ENCODE data around the gene TTC34. TPM values are rescaled to one million over a fixed set of nuclear protein-coding genes. Genes with fewer than 3 reads are reported as not detected.

The TTC34 gene
- polyA plus RNA-seq, 3 donors: 0.03 to 1.00 TPM; not detected in 1

GRCh38 chr1:2834146-2834475 lies 32.6 kb upstream of the TTC34 start:
- TF ChIP-seq CTCF (IDR thresholded peaks at IDR 0.05): no peak

GRCh38 chr1:2833454-2834145 lies 32.1 kb upstream of the TTC34 start:
- Histone ChIP-seq H3K27ac (ENCODE audit: low read depth in 1 of 2, low read length in 2 of 2) (no peak overlapping the region), H3K9me3 (replicated peaks in 1 of 2; ENCODE audit: control insufficient read depth in 1 of 2, insufficient read depth in 1 of 2, low read length in 2 of 2) (peaks cover 0 to 5% of the 10 kb centered on the region in 2 donors), H3K27me3 (ENCODE audit: control insufficient read depth in 2 of 2, insufficient read depth in 2 of 2, low read length in 2 of 2) (no peaks in the 10 kb centered on the region), H3K4me1 (ENCODE audit: control insufficient read depth in 1 of 2, insufficient read depth in 2 of 2, low read length in 2 of 2) (no peaks in the 10 kb centered on the region), H3K79me2 (ENCODE audit: insufficient read depth, low read length) (no peaks in the 10 kb centered on the region), H3K4me2 (replicated peaks; ENCODE audit: extremely low read depth, low read length, poor library complexity, severe bottlenecking) (no peak overlapping the region), H3K4me3 (replicated peaks in 1 of 3; ENCODE audit: low read depth in 2 of 3, low read length in 3 of 3) (no peak overlapping the region), H2AFZ (ENCODE audit: insufficient read depth, low read depth, low read length, poor library complexity, severe bottlenecking) (no peak overlapping the region), H3K9ac (ENCODE audit: insufficient read depth, low read length, poor library complexity, severe bottlenecking) (no peak overlapping the region), H3K36me3 (replicated peaks in 1 of 2; ENCODE audit: control insufficient read depth in 1 of 2, insufficient read depth in 2 of 2, low read length in 2 of 2) (no peaks in the 10 kb centered on the region), H4K20me1 (ENCODE audit: insufficient read depth, low read length) (no peaks in the 10 kb centered on the region)
- Mint-ChIP-seq H3K9me3 (peaks cover 0 to 5% (median under 1%) of the 10 kb centered on the region in 7 donors), H3K4me3 (no peak overlapping the region), H3K27me3 (ENCODE audit: low read depth in 3 of 3) (peaks cover 0 to 8% (median 6%) of the 10 kb centered on the region in 3 donors), H3K36me3 (no peaks in the 10 kb centered on the region), H3K27ac (no peak overlapping the region), H3K4me1 (no peaks in the 10 kb centered on the region)
- intact Hi-C loops (cut with micrococcal nuclease): no loop called here
- TF ChIP-seq CTCF (IDR thresholded peaks at IDR 0.05): no peak
- no peak for DNase-seq
- 80% methylated on average over 8 of the region's 20 CpGs for WGBS (ENCODE audit: insufficient coverage)

More at GRCh38 chr1:2834146-2834475, 32.6 kb upstream of the TTC34 start:
- no peaks in the 10 kb centered on the region for H3K36me3 Mint-ChIP-seq
- DNase-seq: no peak
- peaks cover 0 to 11% (median 8%) of the 10 kb centered on the region in 3 donors for H3K27me3 Mint-ChIP-seq (ENCODE audit: low read depth in 3 of 3)
- peaks cover 0 to 4% (median 0%) of the 10 kb centered on the region in 7 donors for H3K9me3 Mint-ChIP-seq
- Histone ChIP-seq H3K9ac (ENCODE audit: insufficient read depth, low read length, poor library complexity, severe bottlenecking) (no peak overlapping the region), H3K4me1 (ENCODE audit: control insufficient read depth in 1 of 2, insufficient read depth in 2 of 2, low read length in 2 of 2) (no peaks in the 10 kb centered on the region), H3K4me3 (replicated peaks in 1 of 3; ENCODE audit: low read depth in 2 of 3, low read length in 3 of 3) (no peak overlapping the region), H3K27me3 (ENCODE audit: control insufficient read depth in 2 of 2, insufficient read depth in 2 of 2, low read length in 2 of 2) (no peaks in the 10 kb centered on the region), H3K36me3 (replicated peaks in 1 of 2; ENCODE audit: control insufficient read depth in 1 of 2, insufficient read depth in 2 of 2, low read length in 2 of 2) (no peaks in the 10 kb centered on the region), H3K79me2 (ENCODE audit: insufficient read depth, low read length) (no peaks in the 10 kb centered on the region), H3K9me3 (replicated peaks in 1 of 2; ENCODE audit: control insufficient read depth in 1 of 2, insufficient read depth in 1 of 2, low read length in 2 of 2) (no peaks in the 10 kb centered on the region), H3K4me2 (replicated peaks; ENCODE audit: extremely low read depth, low read length, poor library complexity, severe bottlenecking) (no peak overlapping the region), H4K20me1 (ENCODE audit: insufficient read depth, low read length) (no peaks in the 10 kb centered on the region), H2AFZ (ENCODE audit: insufficient read depth, low read depth, low read length, poor library complexity, severe bottlenecking) (no peak overlapping the region), H3K27ac (ENCODE audit: low read depth in 1 of 2, low read length in 2 of 2) (no peak overlapping the region)
- 94% methylated on average over 5 of the region's 15 CpGs for WGBS (ENCODE audit: insufficient coverage)
- no peaks in the 10 kb centered on the region for H3K4me1 Mint-ChIP-seq
- no peak overlapping the region for H3K4me3 Mint-ChIP-seq
- no peak overlapping the region for H3K27ac Mint-ChIP-seq
- intact Hi-C loops (cut with micrococcal nuclease): no loop called here
